ENCODE measurements around the gene MTPN.

GRCh38 chr7:135957627-135958026, 19.5 kb downstream of the MTPN start:
- TF ChIP-seq, protein P1, sequence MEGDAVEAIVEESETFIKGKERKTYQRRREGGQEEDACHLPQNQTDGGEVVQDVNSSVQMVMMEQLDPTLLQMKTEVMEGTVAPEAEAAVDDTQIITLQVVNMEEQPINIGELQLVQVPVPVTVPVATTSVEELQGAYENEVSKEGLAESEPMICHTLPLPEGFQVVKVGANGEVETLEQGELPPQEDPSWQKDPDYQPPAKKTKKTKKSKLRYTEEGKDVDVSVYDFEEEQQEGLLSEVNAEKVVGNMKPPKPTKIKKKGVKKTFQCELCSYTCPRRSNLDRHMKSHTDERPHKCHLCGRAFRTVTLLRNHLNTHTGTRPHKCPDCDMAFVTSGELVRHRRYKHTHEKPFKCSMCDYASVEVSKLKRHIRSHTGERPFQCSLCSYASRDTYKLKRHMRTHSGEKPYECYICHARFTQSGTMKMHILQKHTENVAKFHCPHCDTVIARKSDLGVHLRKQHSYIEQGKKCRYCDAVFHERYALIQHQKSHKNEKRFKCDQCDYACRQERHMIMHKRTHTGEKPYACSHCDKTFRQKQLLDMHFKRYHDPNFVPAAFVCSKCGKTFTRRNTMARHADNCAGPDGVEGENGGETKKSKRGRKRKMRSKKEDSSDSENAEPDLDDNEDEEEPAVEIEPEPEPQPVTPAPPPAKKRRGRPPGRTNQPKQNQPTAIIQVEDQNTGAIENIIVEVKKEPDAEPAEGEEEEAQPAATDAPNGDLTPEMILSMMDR (IDR thresholded peaks at IDR 0.05; ENCODE audit: low read depth, low read length), result no peak
- no peak for TF ChIP-seq EZH2phosphoT487 (IDR thresholded peaks at IDR 0.05; ENCODE audit: low read depth)

Data from OCI-LY3 (cell line).